ENCODE data around the gene ANKRD40CL. TPM values are rescaled to one million over a fixed set of nuclear protein-coding genes. Genes with fewer than 3 reads are reported as not detected.

The ANKRD40CL gene
- total and polyA plus RNA-seq, 9 of the 15 experiments (the other 6 are each of a cell fraction or from before 2014, with no cell fraction given) = not detected

DNA sequence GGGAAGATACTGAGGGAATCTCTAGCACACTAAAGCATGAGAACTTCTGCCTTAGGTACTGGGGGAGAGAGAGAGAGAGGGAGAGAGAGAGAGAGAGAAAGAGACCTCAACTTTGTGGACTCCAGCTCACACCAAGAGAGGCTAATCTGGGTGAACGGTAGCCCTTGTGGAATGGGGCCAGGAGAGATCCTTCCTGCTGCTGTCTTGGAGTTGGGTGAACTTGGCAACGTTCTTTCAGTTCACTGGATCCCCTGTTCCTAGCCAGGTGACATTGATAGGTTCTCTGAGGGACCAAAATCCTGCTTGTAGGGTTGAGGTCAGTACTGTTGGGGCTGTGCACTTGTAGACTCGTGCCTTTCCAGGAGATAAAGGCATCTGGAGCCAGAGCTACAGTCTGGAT lies 41.6 kb upstream of the ANKRD40CL start:
- 7% methylated on average over 3 of the region's 3 CpGs for WGBS (ENCODE audit: insufficient coverage, low coverage, missing lambda C conversion rate)
- no peak for DNase-seq (ENCODE audit: extremely low read depth in 1 of 4, low spot score in 3 of 4)
- ChIA-PET CTCF (ENCODE audit: low intra/inter-chr PET ratio) (no interaction called here), POLR2A (interaction anchor here (0.6 to 1.4 kb wide), 4 partner anchors 8 to 51 kb away, joined by 3 to 5 read pairs (median 3); no protein-coding TSS in a partner anchor)
- Histone ChIP-seq H3K79me2 (ENCODE audit: control insufficient read depth, insufficient read depth, low read length) (no peaks in the 10 kb centered on the region), H3K9me3 (replicated peaks; ENCODE audit: control insufficient read depth, insufficient read depth, low read depth, low read length) (no peaks in the 10 kb centered on the region; the same call in 1 of the 2 replicates), H3K9ac (ENCODE audit: insufficient read depth in 1 of 2, low read depth in 2 of 2, low read length in 2 of 2) (peak overlapping the region in 1 of 2 experiments; percentile 22; a peak in 1 of 4 replicates), H2AFZ (ENCODE audit: low read depth, low read length) (peak overlapping the region; percentile 34; the same call in 1 of the 2 replicates), H3K4me2 (ENCODE audit: insufficient read depth, low read length) (no peak overlapping the region), H4K20me1 (replicated peaks; ENCODE audit: control insufficient read depth, insufficient read depth, low read length) (no peaks in the 10 kb centered on the region), H3K9me1 (ENCODE audit: control insufficient read depth, insufficient read depth, low read length) (no peaks in the 10 kb centered on the region), H3K27ac (ENCODE audit: extremely low read depth, low read depth, low read length) (no peak overlapping the region), H3K4me3 (no peak overlapping the region), H3K36me3 (ENCODE audit: control insufficient read depth, insufficient read depth, low read length) (no peaks in the 10 kb centered on the region), H3K4me1 (replicated peaks in 1 of 2; ENCODE audit: control insufficient read depth in 2 of 2, insufficient read depth in 2 of 2, low read length in 2 of 2) (peaks cover 0 to 3% of the 10 kb centered on the region in 2 experiments; a peak in 1 of 5 replicates), H3K27me3 (ENCODE audit: control insufficient read depth in 2 of 2, insufficient read depth in 2 of 2, low read length in 2 of 2) (peaks cover 3 to 7% of the 10 kb centered on the region in 2 experiments; a peak in 4 of 5 replicates)
- in situ Hi-C loops (cut with MboI) = no loop called here
- no TSS peak for BruUV-seq (replicated peaks)
- no peak for ATAC-seq
- intact Hi-C loops (cut with micrococcal nuclease) = no loop called here
- TF ChIP-seq MAFF (IDR thresholded peaks at IDR 0.05; ENCODE audit: low read length) = no peak
- TF ChIP-seq, protein P1, sequence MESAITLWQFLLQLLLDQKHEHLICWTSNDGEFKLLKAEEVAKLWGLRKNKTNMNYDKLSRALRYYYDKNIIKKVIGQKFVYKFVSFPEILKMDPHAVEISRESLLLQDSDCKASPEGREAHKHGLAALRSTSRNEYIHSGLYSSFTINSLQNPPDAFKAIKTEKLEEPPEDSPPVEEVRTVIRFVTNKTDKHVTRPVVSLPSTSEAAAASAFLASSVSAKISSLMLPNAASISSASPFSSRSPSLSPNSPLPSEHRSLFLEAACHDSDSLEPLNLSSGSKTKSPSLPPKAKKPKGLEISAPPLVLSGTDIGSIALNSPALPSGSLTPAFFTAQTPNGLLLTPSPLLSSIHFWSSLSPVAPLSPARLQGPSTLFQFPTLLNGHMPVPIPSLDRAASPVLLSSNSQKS (CRISPR knock-in tag; IDR thresholded peaks at IDR 0.05) = no peak
- no peak for TF ChIP-seq BACH1 (tag; IDR thresholded peaks at IDR 0.05)
- no peak for TF ChIP-seq ERF (CRISPR knock-in tag; IDR thresholded peaks at IDR 0.05)
- no peak for TF ChIP-seq CEBPB (tag; IDR thresholded peaks at IDR 0.05)
- TF ChIP-seq ZNF24 (IDR thresholded peaks at IDR 0.05) = no peak
- FAIRE-seq = no peak

Data from K562 (cell line).